Liver (tissue), 9 donors: ENCODE data around the gene ANTXR2. TPM values are rescaled to one million over a fixed set of nuclear protein-coding genes. Genes with fewer than 3 reads are reported as not detected.
A peak's percentile ranks its signal among the peaks of the same experiment; 100 is the strongest.

Experiments used
- DNase-seq: peaks from one replicate; pipeline ENCODE4 v3.0.0-alpha.2; 2017; ENCODE audit warnings: low spot score
- H3K27ac ChIP-seq, 2 donors: one replicate each; pipeline ENCODE4 v1.7.0; 2013; ENCODE audit warnings: inconsistent platforms in 2 of 2, low read length in 2 of 2, control low read depth in 1 of 2, low read depth in 1 of 2, mild to moderate bottlenecking in 1 of 2
- H3K27me3 ChIP-seq, 4 donors: one replicate each; pipeline versions ENCODE4 v1.6.1 to v1.7.0; 2013; ENCODE audit warnings: low read length in 3 of 4, inconsistent platforms in 1 of 4, mild to moderate bottlenecking in 1 of 4, moderate library complexity in 1 of 4; ENCODE audit not compliant: control insufficient read depth in 4 of 4, insufficient read depth in 4 of 4
- H3K36me3 ChIP-seq, 4 donors: one replicate each; pipeline versions ENCODE4 v1.6.1 to v1.7.0; 2013; ENCODE audit warnings: low read length in 3 of 4, mild to moderate bottlenecking in 3 of 4, low read depth in 1 of 4, moderate library complexity in 1 of 4; ENCODE audit not compliant: control insufficient read depth in 4 of 4, insufficient read depth in 3 of 4
- H3K4me1 ChIP-seq, 4 donors: one replicate each; pipeline versions ENCODE4 v1.6.1 to v1.7.0; 2013; ENCODE audit warnings: low read length in 3 of 4, mild to moderate bottlenecking in 3 of 4, moderate library complexity in 1 of 4; ENCODE audit not compliant: control insufficient read depth in 4 of 4, insufficient read depth in 4 of 4
- H3K4me3 ChIP-seq, 3 donors: one replicate each; pipeline versions ENCODE4 v1.6.1 to v1.7.0; 2013; ENCODE audit warnings: low read length in 3 of 3, control low read depth in 1 of 3, low read depth in 1 of 3, mild to moderate bottlenecking in 1 of 3
- H3K9ac ChIP-seq, 2 donors: one replicate each; pipeline ENCODE4 v1.7.0; 2013; ENCODE audit warnings: low read length in 2 of 2, mild to moderate bottlenecking in 2 of 2, moderate library complexity in 2 of 2, control low read depth in 1 of 2, low read depth in 1 of 2
- H3K9me3 ChIP-seq, 4 donors: one replicate each; pipeline versions ENCODE4 v1.6.1 to v1.7.0; 2013; ENCODE audit warnings: low read length in 3 of 4; ENCODE audit not compliant: control insufficient read depth in 4 of 4
- EGR1 ChIP-seq, 2 donors: IDR thresholded peaks; 2 replicates each; pipeline ENCODE4 v1.6.1; 2016 to 2018; ENCODE audit warnings: antibody characterized with exemption in 2 of 2, low read depth in 2 of 2
- FOXA1 ChIP-seq: IDR thresholded peaks from 2 replicates; pipeline ENCODE4 v1.6.1; 2016; ENCODE audit warnings: antibody characterized with exemption
- FOXA2 ChIP-seq: IDR thresholded peaks from 2 replicates; pipeline ENCODE4 v1.6.1; 2016; ENCODE audit warnings: antibody characterized with exemption
- HNF4G ChIP-seq: IDR thresholded peaks from 2 replicates; pipeline ENCODE4 v1.6.1; 2016; ENCODE audit warnings: antibody characterized with exemption
- RAD21 ChIP-seq, 2 donors: IDR thresholded peaks; 2 replicates each; pipeline ENCODE4 v1.6.1; 2016; ENCODE audit warnings: antibody characterized with exemption in 2 of 2, mild to moderate bottlenecking in 2 of 2
- RXRA ChIP-seq, 2 donors: IDR thresholded peaks; 2 replicates each; pipeline ENCODE4 v1.6.1; 2017 to 2018; ENCODE audit warnings: antibody characterized with exemption in 2 of 2, mild to moderate bottlenecking in 1 of 2
- SP1 ChIP-seq: IDR thresholded peaks from 2 replicates; pipeline ENCODE4 v1.6.1; 2018; ENCODE audit warnings: antibody characterized with exemption, mild to moderate bottlenecking
- TAF1 ChIP-seq: conservative IDR thresholded peaks from 2 replicates; pipeline ENCODE4 v1.6.1; 2016; ENCODE audit warnings: antibody characterized with exemption, mild to moderate bottlenecking
- WGBS: extraction: QIAGEN DNeasy Blood & Tissue Kit; methylation state at CpG from one replicate; pipeline ENCODE4 v1.1.7; 2013; 5-methylcytosine and 5-hydroxymethylcytosine counted together
- polyA plus RNA-seq, 2 donors: library from polyadenylated mRNA; stranded (reverse) in 1 of 2; unstranded in 1 of 2; fragments of 200-250 nt in 1 of 2; fragments of >200 nt in 1 of 2; fragmentation: Nextera tagmentation in 1 of 2; extraction: Ambion mirVana in 1 of 2; gene quantifications; one replicate each; pipeline versions ENCODE4 v1.2.1 to v1.2.3, GENCODE V29; 2013 to 2015
- total RNA-seq, 2 donors: library from RNA; depleted of rRNA; stranded (reverse); fragments of >200 nt; gene quantifications; one replicate each; pipeline ENCODE4 v1.2.3, GENCODE V29; 2014
- TF ChIP-seq, protein P1 (sequence below): IDR thresholded peaks from 2 replicates; pipeline ENCODE4 v1.6.1; 2016; ENCODE audit warnings: antibody characterized with exemption
- TF ChIP-seq, protein P2 (sequence below): IDR thresholded peaks from 2 replicates; pipeline ENCODE4 v1.6.1; 2016; ENCODE audit warnings: antibody characterized with exemption
- TF ChIP-seq, protein P3 (sequence below): IDR thresholded peaks from 2 replicates; pipeline ENCODE4 v1.6.1; 2016; ENCODE audit warnings: antibody characterized with exemption
- donor health status: healthy.
- donor health status: healthy.
- donor health status: healthy.
- donor health status: healthy.
- donor health status: healthy.

Gene ANTXR2
- total and polyA plus RNA-seq, 4 donors: 16.1 to 30.5 (median 21.3) TPM

DNA sequence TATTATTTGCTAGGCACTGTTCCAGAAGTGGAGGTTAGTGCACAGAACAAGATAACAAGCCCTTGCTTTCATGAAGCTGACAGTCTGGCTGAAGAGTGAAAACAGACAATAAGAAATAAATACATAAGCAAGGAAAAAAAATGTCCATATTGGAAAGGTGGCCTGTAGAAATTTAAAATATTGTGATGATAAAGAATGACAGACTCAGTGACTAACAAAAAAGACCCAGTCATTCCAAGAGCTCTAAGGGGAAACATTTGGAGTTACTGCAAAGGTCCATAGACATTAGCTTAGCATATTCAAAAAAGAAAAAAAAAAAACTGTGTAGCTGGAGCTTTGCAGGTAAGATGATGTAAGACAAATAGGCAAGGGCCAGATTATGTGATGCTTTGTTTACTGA lies 1.0 kb upstream of the ANTXR2 start:
- Histone ChIP-seq H3K9me3 (no peaks in the 10 kb centered on the region), H3K27me3 (no peaks in the 10 kb centered on the region), H3K27ac (no peak overlapping the region), H3K4me1 (peaks cover 0 to 25% (median 18%) of the 10 kb centered on the region in 4 donors), H3K36me3 (no peaks in the 10 kb centered on the region), H3K4me3 (no peak overlapping the region), H3K9ac (no peak overlapping the region)
- TF ChIP-seq RAD21 (IDR thresholded peaks at IDR 0.05) (no peak), FOXA1 (no peak), RXRA (IDR thresholded peaks at IDR 0.05) (no peak), TAF1 (no peak), FOXA2 (no peak)
- TF ChIP-seq, protein P1, sequence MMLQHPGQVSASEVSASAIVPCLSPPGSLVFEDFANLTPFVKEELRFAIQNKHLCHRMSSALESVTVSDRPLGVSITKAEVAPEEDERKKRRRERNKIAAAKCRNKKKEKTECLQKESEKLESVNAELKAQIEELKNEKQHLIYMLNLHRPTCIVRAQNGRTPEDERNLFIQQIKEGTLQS: no peak
- TF ChIP-seq, protein P2, sequence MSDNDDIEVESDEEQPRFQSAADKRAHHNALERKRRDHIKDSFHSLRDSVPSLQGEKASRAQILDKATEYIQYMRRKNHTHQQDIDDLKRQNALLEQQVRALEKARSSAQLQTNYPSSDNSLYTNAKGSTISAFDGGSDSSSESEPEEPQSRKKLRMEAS: no peak
- TF ChIP-seq, protein P3, sequence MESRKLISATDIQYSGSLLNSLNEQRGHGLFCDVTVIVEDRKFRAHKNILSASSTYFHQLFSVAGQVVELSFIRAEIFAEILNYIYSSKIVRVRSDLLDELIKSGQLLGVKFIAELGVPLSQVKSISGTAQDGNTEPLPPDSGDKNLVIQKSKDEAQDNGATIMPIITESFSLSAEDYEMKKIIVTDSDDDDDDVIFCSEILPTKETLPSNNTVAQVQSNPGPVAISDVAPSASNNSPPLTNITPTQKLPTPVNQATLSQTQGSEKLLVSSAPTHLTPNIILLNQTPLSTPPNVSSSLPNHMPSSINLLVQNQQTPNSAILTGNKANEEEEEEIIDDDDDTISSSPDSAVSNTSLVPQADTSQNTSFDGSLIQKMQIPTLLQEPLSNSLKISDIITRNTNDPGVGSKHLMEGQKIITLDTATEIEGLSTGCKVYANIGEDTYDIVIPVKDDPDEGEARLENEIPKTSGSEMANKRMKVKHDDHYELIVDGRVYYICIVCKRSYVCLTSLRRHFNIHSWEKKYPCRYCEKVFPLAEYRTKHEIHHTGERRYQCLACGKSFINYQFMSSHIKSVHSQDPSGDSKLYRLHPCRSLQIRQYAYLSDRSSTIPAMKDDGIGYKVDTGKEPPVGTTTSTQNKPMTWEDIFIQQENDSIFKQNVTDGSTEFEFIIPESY: no peak
- DNase-seq: no peak

DNA sequence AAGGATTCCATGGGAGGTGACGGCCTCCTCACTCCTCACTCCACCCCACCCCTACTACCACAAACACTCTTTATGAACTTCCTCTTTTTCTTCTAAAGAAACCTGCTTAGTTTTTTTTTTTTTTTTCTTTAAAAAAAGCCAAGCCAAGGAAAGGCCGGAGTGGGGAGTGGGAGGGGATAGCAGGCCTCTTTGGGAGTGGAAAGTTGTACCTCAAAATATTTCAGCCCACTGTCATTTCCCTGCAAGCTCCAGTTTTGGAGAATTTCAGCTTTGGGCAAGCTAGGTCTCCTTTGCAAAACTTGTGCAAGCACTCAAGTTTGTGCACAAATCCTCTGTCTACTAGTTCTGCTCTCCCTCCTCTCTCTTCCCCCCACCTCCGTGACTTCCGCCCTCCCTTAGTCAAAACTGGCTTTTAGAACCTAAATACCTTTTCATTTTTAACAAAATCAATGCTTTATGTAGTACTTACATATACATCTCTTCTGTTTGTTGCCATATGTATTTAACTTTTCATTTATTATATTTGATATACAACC lies 512 bp upstream of the ANTXR2 start:
- DNase-seq: no peak
- Histone ChIP-seq H3K27ac (peak overlapping the region; percentile 93 to 96), H3K9ac (no peak overlapping the region), H3K36me3 (no peaks in the 10 kb centered on the region), H3K4me1 (peaks cover 0 to 25% (median 19%) of the 10 kb centered on the region in 4 donors), H3K27me3 (no peaks in the 10 kb centered on the region), H3K9me3 (no peaks in the 10 kb centered on the region), H3K4me3 (peak overlapping the region in 1 of 3 donors; percentile 77)
- TF ChIP-seq SP1: no peak
- TF ChIP-seq, protein P3: no peak
- TF ChIP-seq TAF1: no peak
- TF ChIP-seq, protein P1: no peak
- 56% methylated on average over 4 of the region's 4 CpGs for WGBS

DNA sequence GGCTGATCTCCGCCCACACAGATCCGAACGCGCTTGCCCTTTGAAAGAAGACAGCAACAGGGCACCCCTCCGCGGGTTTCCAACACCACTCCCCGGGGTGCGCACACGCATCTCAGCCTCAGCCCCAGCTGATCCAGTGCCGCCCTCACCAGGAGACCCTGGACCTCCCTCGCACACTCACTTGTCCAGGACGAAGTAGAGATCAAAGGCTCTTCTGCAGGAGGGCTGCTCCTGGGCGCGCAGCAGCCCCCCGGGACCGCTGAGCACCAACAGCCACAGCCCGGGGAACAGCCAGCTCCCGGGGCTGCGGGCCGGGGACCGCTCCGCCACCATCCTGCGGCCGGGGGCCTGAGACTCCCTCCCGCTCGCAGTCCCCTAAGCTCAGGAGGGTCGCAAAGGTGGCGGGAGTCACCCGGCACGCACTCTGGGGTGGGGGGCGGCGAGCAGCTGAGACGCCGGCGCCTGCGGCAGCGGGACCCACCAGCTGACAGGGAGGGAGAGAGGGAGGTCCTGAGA lies 743 bp downstream of the ANTXR2 start:
- under 1% methylated on average over 37 of the region's 37 CpGs for WGBS
- DNase-seq: peak; percentile 47
- H3K4me1 ChIP-seq: peaks cover 0 to 25% (median 19%) of the 10 kb centered on the region in 4 donors
- no peaks in the 10 kb centered on the region for H3K9me3 ChIP-seq
- peak overlapping the region; percentile 63 to 76 for H3K9ac ChIP-seq
- no peaks in the 10 kb centered on the region for H3K27me3 ChIP-seq
- TF ChIP-seq EGR1 (IDR thresholded peaks at IDR 0.05; ENCODE audit: low read depth in 2 of 2): peak; percentile 71 to 89
- no peak for TF ChIP-seq HNF4G
- peak in 1 of 2 donors; percentile 10 for TF ChIP-seq RXRA (IDR thresholded peaks at IDR 0.05)
- peak overlapping the region; percentile 77 to 85 (median 84) for H3K4me3 ChIP-seq
- H3K27ac ChIP-seq: peak overlapping the region; percentile 93 to 96
- H3K36me3 ChIP-seq: peaks cover 0 to 4% (median 3%) of the 10 kb centered on the region in 4 donors
